HG03039 (cell line): ENCODE measurements around the gene NOL4.
"Not testable (repeated sequence)": the region's sequence is repeated elsewhere in the genome, so short reads cannot be mapped to it uniquely, and the experiment has no call there.

Experiments
- ATAC-seq: cut with Tn5 transposase; IDR thresholded peaks from one replicate; pipeline ENCODE4 v1.9.1; 2021; ENCODE audit warnings: mild to moderate bottlenecking, moderate library complexity; ENCODE audit not compliant: unreplicated experiment

NOL4 gene

GRCh38 chr18:34224423-34225217, at the start of gene NOL4:
NOL4 (minus strand) TSS chr18:34224913; CDS start chr18:34223253, 1,660 bp downstream.
- ATAC-seq, result no peak

GRCh38 chr18:34266029-34266428, 41.3 kb upstream of the NOL4 start:
- not testable (repeated sequence) for ATAC-seq

- no peak for ATAC-seq
These were observed 37.4 kb upstream of the NOL4 start for GRCh38 chr18:34261865-34262780.

- no peak for ATAC-seq
These were observed 33.5 kb upstream of the NOL4 start for GRCh38 chr18:34258176-34258575.

- no peak for ATAC-seq
These were observed 27.2 kb upstream of the NOL4 start for GRCh38 chr18:34251919-34252318.

GRCh38 chr18:34248727-34249126, 24.0 kb upstream of the NOL4 start:
- ATAC-seq, result no peak

- ATAC-seq, result no peak
These were observed 18.0 kb upstream of the NOL4 start for GRCh38 chr18:34242739-34243138.

GRCh38 chr18:34233781-34234388, 9.2 kb upstream of the NOL4 start:
- ATAC-seq, result not testable (repeated sequence)

GRCh38 chr18:34225218-34225553, 473 bp upstream of the NOL4 start:
- ATAC-seq, result no peak

- no peak for ATAC-seq
These were observed 755 bp downstream of the NOL4 start for GRCh38 chr18:34223893-34224422.

GRCh38 chr18:34223164-34223892, 1.4 kb downstream of the NOL4 start:
- ATAC-seq, result no peak

GRCh38 chr18:34222307-34223163, 2.2 kb downstream of the NOL4 start:
- no peak for ATAC-seq

GRCh38 chr18:34221971-34222306, 2.8 kb downstream of the NOL4 start:
- ATAC-seq, result no peak

GRCh38 chr18:34220081-34220815, 4.5 kb downstream of the NOL4 start:
- ATAC-seq, result no peak

GRCh38 chr18:34219651-34220050, 5.1 kb downstream of the NOL4 start:
- no peak for ATAC-seq

- no peak for ATAC-seq
These were observed 12.2 kb downstream of the NOL4 start for GRCh38 chr18:34212511-34212910.

GRCh38 chr18:34207344-34207851, 17.3 kb downstream of the NOL4 start:
- no peak for ATAC-seq

GRCh38 chr18:34203866-34204265, 20.8 kb downstream of the NOL4 start:
- no peak for ATAC-seq

GRCh38 chr18:34196256-34196655, 28.5 kb downstream of the NOL4 start:
- ATAC-seq, result no peak
